ENCODE data around the gene RRBP1.

Gene RRBP1

DNA sequence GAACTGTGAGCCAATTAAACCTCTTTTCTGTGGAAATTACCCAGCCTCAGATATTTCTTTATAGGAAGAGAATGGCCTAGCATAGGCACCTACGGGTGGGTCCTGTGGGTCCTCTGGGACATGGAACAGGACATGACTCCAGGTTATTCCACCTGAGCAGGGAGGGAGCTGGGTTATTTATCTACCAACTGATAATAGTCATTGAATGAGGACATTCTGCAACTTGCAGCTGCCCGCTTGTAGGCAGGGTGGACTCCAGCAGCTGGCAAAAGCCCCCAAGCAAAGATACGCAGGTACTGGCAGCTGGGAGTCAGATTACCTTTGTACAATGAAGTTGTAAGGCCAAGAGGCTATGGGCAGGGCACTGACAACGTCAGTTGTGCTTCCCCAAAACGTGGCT lies 16.3 kb upstream of the RRBP1 start:
- Histone ChIP-seq H3K23ac (ENCODE audit: low read length) (no peak overlapping the region), H3K4ac (ENCODE audit: low read depth, low read length) (no peak overlapping the region), H2BK15ac (replicated peaks; ENCODE audit: low read depth) (no peak overlapping the region), H3K4me1 (ENCODE audit: control insufficient read depth, low read depth, low read length) (no peaks in the 10 kb centered on the region), H2BK5ac (ENCODE audit: low read length) (no peak overlapping the region), H3K56ac (ENCODE audit: low read length) (no peak overlapping the region), H3K9ac (ENCODE audit: low read length) (no peak overlapping the region), H3K79me2 (ENCODE audit: control insufficient read depth, insufficient read depth, low read length) (no peaks in the 10 kb centered on the region), H3K27me3 (ENCODE audit: insufficient read depth, low read length, poor library complexity) (no peaks in the 10 kb centered on the region), H3K4me3 (ENCODE audit: low read length) (no peak overlapping the region), H2BK120ac (ENCODE audit: low read depth, low read length) (no peak overlapping the region), H3K79me1 (ENCODE audit: low read length) (no peaks in the 10 kb centered on the region), H2AK5ac (ENCODE audit: low read length) (no peak overlapping the region), H3K27ac (ENCODE audit: low read depth, low read length) (no peak overlapping the region), H4K5ac (ENCODE audit: low read length) (no peak overlapping the region), H4K8ac (ENCODE audit: low read depth, low read length) (no peak overlapping the region), H3K18ac (ENCODE audit: low read length) (no peak overlapping the region), H3K4me2 (ENCODE audit: low read length) (no peak overlapping the region), H3K36me3 (ENCODE audit: control insufficient read depth, insufficient read depth, low read length) (no peaks in the 10 kb centered on the region)
- no peak for DNase-seq
- no CpG with 5 or more reads among the region's 5 CpGs for WGBS (ENCODE audit: extremely low coverage, insufficient coverage, low lambda C conversion rate)

DNA sequence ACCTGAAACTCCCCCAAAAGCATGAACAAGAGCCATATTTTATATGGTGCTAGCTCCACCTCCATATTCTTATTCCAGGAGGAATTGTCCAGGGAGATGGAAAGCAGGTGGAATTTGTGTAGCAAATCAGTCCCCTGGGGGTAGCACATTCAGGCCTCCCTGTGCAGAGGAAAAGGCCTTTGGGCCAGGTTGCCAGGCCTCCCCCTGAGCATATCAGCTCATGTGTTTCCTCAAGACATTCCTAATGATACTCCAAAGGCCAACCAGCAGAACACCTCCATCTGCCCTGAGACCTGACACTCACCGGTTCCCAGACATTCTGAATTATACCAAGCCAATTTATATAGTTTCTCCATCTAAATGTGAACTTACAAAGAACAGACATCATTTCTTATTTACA lies 15.1 kb upstream of the RRBP1 start:
- Histone ChIP-seq H3K18ac (ENCODE audit: low read length) (no peak overlapping the region), H4K8ac (ENCODE audit: low read depth, low read length) (no peak overlapping the region)
- DNase-seq, result no peak

DNA sequence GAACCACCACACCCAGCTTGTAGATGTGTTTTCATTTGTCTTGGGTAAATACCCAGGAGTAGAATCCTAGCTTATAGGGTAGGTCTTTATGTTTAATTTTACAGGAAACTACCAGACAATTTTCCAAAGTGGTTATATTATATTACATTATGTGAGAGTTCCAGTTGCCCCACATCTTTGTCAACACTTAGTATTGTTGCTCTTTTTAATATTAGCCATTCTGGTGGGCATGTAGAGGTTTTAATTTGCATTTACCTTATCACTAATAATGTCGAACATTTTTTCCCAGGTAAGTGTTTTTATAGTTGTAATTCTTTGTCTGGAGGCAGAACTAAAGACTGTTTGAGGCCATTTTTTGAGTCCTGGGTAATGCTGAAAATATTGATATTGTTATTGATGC lies 14.2 kb upstream of the RRBP1 start:
- Histone ChIP-seq H2BK5ac (ENCODE audit: low read length) (no peak overlapping the region), H3K4me3 (ENCODE audit: low read length) (no peak overlapping the region), H3K4ac (ENCODE audit: low read depth, low read length) (no peak overlapping the region), H3K79me1 (ENCODE audit: low read length) (no peaks in the 10 kb centered on the region), H4K5ac (ENCODE audit: low read length) (no peak overlapping the region), H3K23ac (ENCODE audit: low read length) (no peak overlapping the region), H4K8ac (ENCODE audit: low read depth, low read length) (no peak overlapping the region), H3K18ac (ENCODE audit: low read length) (no peak overlapping the region), H3K4me2 (ENCODE audit: low read length) (no peak overlapping the region), H2AK5ac (ENCODE audit: low read length) (no peak overlapping the region), H3K36me3 (ENCODE audit: control insufficient read depth, insufficient read depth, low read length) (no peaks in the 10 kb centered on the region), H3K27ac (ENCODE audit: low read depth, low read length) (no peak overlapping the region), H3K27me3 (ENCODE audit: insufficient read depth, low read length, poor library complexity) (no peaks in the 10 kb centered on the region), H2BK15ac (replicated peaks; ENCODE audit: low read depth) (no peak overlapping the region), H3K56ac (ENCODE audit: low read length) (no peak overlapping the region), H3K79me2 (ENCODE audit: control insufficient read depth, insufficient read depth, low read length) (no peaks in the 10 kb centered on the region), H2BK120ac (ENCODE audit: low read depth, low read length) (no peak overlapping the region), H3K4me1 (ENCODE audit: control insufficient read depth, low read depth, low read length) (no peaks in the 10 kb centered on the region), H3K9ac (ENCODE audit: low read length) (no peak overlapping the region)
- DNase-seq, result no peak
- WGBS (ENCODE audit: extremely low coverage, insufficient coverage, low lambda C conversion rate), result no CpG with 5 or more reads among the region's 1 CpG

More for the DNA sequence above, 15.1 kb upstream of the RRBP1 start:
- Histone ChIP-seq H3K4me3 (ENCODE audit: low read length) (no peak overlapping the region), H3K79me1 (ENCODE audit: low read length) (no peaks in the 10 kb centered on the region), H3K27me3 (ENCODE audit: insufficient read depth, low read length, poor library complexity) (no peaks in the 10 kb centered on the region), H3K23ac (ENCODE audit: low read length) (no peak overlapping the region), H3K27ac (ENCODE audit: low read depth, low read length) (no peak overlapping the region), H2BK5ac (ENCODE audit: low read length) (no peak overlapping the region), H4K5ac (ENCODE audit: low read length) (no peak overlapping the region), H3K4me1 (ENCODE audit: control insufficient read depth, low read depth, low read length) (no peaks in the 10 kb centered on the region), H3K79me2 (ENCODE audit: control insufficient read depth, insufficient read depth, low read length) (no peaks in the 10 kb centered on the region), H3K4ac (ENCODE audit: low read depth, low read length) (no peak overlapping the region), H2AK5ac (ENCODE audit: low read length) (no peak overlapping the region), H3K9ac (ENCODE audit: low read length) (no peak overlapping the region), H3K56ac (ENCODE audit: low read length) (no peak overlapping the region), H2BK15ac (replicated peaks; ENCODE audit: low read depth) (no peak overlapping the region), H3K4me2 (ENCODE audit: low read length) (no peak overlapping the region), H3K36me3 (ENCODE audit: control insufficient read depth, insufficient read depth, low read length) (no peaks in the 10 kb centered on the region), H2BK120ac (ENCODE audit: low read depth, low read length) (no peak overlapping the region)
- WGBS (ENCODE audit: extremely low coverage, insufficient coverage, low lambda C conversion rate), result no CpG with 5 or more reads among the region's 1 CpG

DNA sequence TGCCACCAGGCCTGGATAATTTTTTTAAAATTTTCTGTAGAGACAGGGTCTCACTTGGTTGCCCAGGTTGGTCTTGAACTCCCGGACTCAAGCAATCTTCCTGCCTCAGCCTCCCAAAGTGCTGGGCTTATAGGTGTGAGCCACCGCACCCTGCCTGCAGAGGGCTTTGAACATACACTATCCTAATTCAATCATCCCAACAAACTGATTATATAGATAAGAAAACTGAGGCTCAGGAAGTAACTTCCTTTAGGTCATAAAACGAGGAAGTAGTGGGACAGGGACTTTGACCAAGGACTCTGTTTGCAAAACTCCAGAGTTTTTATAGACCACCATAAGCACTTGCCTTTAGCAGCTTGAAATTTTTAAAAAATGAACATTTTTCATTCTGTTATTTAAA lies 12.7 kb upstream of the RRBP1 start:
- H2AK5ac ChIP-seq (ENCODE audit: low read length), result no peak overlapping the region
- H2BK120ac ChIP-seq (ENCODE audit: low read depth, low read length), result no peak overlapping the region

DNA sequence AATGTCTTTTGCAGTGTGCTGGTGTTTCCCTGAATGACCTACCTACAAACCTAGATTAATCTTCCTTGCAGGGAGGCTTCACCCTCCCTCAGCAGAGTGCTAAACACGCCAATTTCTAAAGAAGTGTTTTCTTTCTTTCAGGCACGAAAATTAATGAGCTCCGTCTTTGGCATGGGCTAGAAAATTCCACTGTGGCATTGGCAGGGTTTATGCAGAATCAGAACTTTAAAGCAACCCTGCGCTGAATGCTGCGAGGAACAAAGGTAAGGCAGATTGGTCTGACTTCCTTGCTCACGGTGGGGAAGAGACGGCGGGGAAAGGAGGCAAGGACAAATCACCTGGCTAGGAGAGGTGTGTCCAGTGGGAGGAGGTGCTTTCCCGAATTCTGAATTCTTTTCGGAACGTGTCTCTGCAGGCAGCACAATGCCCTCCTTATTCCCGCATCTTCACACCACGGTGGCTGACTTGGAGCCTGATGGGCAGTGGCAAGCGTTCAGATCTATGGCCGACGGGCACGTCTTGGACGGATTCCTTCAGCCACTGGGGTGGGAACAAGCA lies 11.5 kb upstream of the RRBP1 start:
- H3K27ac ChIP-seq (ENCODE audit: low read depth, low read length), result no peak overlapping the region
- no peak overlapping the region for H2BK5ac ChIP-seq (ENCODE audit: low read length)
- H3K56ac ChIP-seq (ENCODE audit: low read length), result peak overlapping the region; percentile 37
- WGBS (ENCODE audit: extremely low coverage, insufficient coverage, low lambda C conversion rate), result no CpG with 5 or more reads among the region's 18 CpGs
- H3K18ac ChIP-seq (ENCODE audit: low read length), result no peak overlapping the region
- DNase-seq, result no peak
- H4K8ac ChIP-seq (ENCODE audit: low read depth, low read length), result no peak overlapping the region
- no peaks in the 10 kb centered on the region for H3K4me1 ChIP-seq (ENCODE audit: control insufficient read depth, low read depth, low read length)
- H3K23ac ChIP-seq (ENCODE audit: low read length), result no peak overlapping the region
- H3K4me2 ChIP-seq (ENCODE audit: low read length), result no peak overlapping the region
- no peaks in the 10 kb centered on the region for H3K36me3 ChIP-seq (ENCODE audit: control insufficient read depth, insufficient read depth, low read length)
- H2BK15ac ChIP-seq (replicated peaks; ENCODE audit: low read depth), result no peak overlapping the region
- H2AK5ac ChIP-seq (ENCODE audit: low read length), result no peak overlapping the region
- no peak overlapping the region for H3K4ac ChIP-seq (ENCODE audit: low read depth, low read length)
- H2BK120ac ChIP-seq (ENCODE audit: low read depth, low read length), result no peak overlapping the region
- H3K79me2 ChIP-seq (ENCODE audit: control insufficient read depth, insufficient read depth, low read length), result no peaks in the 10 kb centered on the region
- H3K9ac ChIP-seq (ENCODE audit: low read length), result no peak overlapping the region
- H3K27me3 ChIP-seq (ENCODE audit: insufficient read depth, low read length, poor library complexity), result no peaks in the 10 kb centered on the region
- no peak overlapping the region for H4K5ac ChIP-seq (ENCODE audit: low read length)
- H3K79me1 ChIP-seq (ENCODE audit: low read length), result no peaks in the 10 kb centered on the region
- no peak overlapping the region for H3K4me3 ChIP-seq (ENCODE audit: low read length)

More for the DNA sequence above, 12.7 kb upstream of the RRBP1 start:
- no peak for DNase-seq
- H3K56ac ChIP-seq (ENCODE audit: low read length), result no peak overlapping the region
- no peak overlapping the region for H3K9ac ChIP-seq (ENCODE audit: low read length)
- H3K79me1 ChIP-seq (ENCODE audit: low read length), result no peaks in the 10 kb centered on the region
- H3K23ac ChIP-seq (ENCODE audit: low read length), result no peak overlapping the region
- H4K8ac ChIP-seq (ENCODE audit: low read depth, low read length), result no peak overlapping the region
- H3K79me2 ChIP-seq (ENCODE audit: control insufficient read depth, insufficient read depth, low read length), result no peaks in the 10 kb centered on the region
- H3K27ac ChIP-seq (ENCODE audit: low read depth, low read length), result no peak overlapping the region
- H4K5ac ChIP-seq (ENCODE audit: low read length), result no peak overlapping the region
- no peak overlapping the region for H3K4me3 ChIP-seq (ENCODE audit: low read length)
- H3K18ac ChIP-seq (ENCODE audit: low read length), result no peak overlapping the region
- no peaks in the 10 kb centered on the region for H3K27me3 ChIP-seq (ENCODE audit: insufficient read depth, low read length, poor library complexity)
- H2BK15ac ChIP-seq (replicated peaks; ENCODE audit: low read depth), result no peak overlapping the region
- H3K36me3 ChIP-seq (ENCODE audit: control insufficient read depth, insufficient read depth, low read length), result no peaks in the 10 kb centered on the region
- H2BK5ac ChIP-seq (ENCODE audit: low read length), result no peak overlapping the region
- no peak overlapping the region for H3K4me2 ChIP-seq (ENCODE audit: low read length)
- WGBS (ENCODE audit: extremely low coverage, insufficient coverage, low lambda C conversion rate), result no CpG with 5 or more reads among the region's 3 CpGs
- no peaks in the 10 kb centered on the region for H3K4me1 ChIP-seq (ENCODE audit: control insufficient read depth, low read depth, low read length)
- no peak overlapping the region for H3K4ac ChIP-seq (ENCODE audit: low read depth, low read length)

DNA sequence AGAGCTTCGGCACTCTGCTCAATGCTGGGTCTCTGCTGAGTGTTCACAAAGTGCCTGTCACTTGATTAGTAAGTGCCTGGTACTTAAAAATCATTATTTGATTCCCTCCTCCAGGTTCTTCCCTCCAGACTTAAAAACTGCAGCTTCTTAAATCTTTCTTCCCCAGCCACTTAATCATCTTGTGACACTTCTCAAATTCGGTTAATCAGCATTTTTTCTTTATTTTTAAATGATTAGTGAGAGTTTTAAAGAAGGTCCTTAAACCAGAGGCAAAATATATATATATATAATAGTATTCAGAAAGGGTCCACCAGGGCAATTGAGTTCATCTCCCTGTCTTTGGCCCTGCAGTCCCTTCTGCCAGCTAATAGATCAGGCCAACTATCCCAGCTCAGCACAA lies 9.7 kb upstream of the RRBP1 start:
- Histone ChIP-seq H2AK5ac (ENCODE audit: low read length) (no peak overlapping the region), H3K18ac (ENCODE audit: low read length) (no peak overlapping the region), H3K23ac (ENCODE audit: low read length) (no peak overlapping the region), H2BK15ac (replicated peaks; ENCODE audit: low read depth) (no peak overlapping the region), H3K9ac (ENCODE audit: low read length) (no peak overlapping the region), H3K27me3 (ENCODE audit: insufficient read depth, low read length, poor library complexity) (no peaks in the 10 kb centered on the region), H3K27ac (ENCODE audit: low read depth, low read length) (no peak overlapping the region), H4K8ac (ENCODE audit: low read depth, low read length) (no peak overlapping the region), H4K5ac (ENCODE audit: low read length) (no peak overlapping the region), H3K79me1 (ENCODE audit: low read length) (no peaks in the 10 kb centered on the region), H2BK5ac (ENCODE audit: low read length) (no peak overlapping the region), H3K4me2 (ENCODE audit: low read length) (no peak overlapping the region), H3K4me1 (ENCODE audit: control insufficient read depth, low read depth, low read length) (no peaks in the 10 kb centered on the region), H3K4me3 (ENCODE audit: low read length) (no peak overlapping the region), H3K79me2 (ENCODE audit: control insufficient read depth, insufficient read depth, low read length) (no peaks in the 10 kb centered on the region), H2BK120ac (ENCODE audit: low read depth, low read length) (no peak overlapping the region), H3K56ac (ENCODE audit: low read length) (no peak overlapping the region), H3K4ac (ENCODE audit: low read depth, low read length) (no peak overlapping the region), H3K36me3 (ENCODE audit: control insufficient read depth, insufficient read depth, low read length) (no peaks in the 10 kb centered on the region)
- no CpG with 5 or more reads among the region's 2 CpGs for WGBS (ENCODE audit: extremely low coverage, insufficient coverage, low lambda C conversion rate)
- no peak for DNase-seq
